ENCODE measurements around the gene QRICH2. TPM values are rescaled to one million over a fixed set of nuclear protein-coding genes. Genes with fewer than 3 reads are reported as not detected.

The QRICH2 gene
- total and polyA plus RNA-seq, 2 of the 4 experiments (the other 2 are of a cell fraction) = 4.3 to 4.8 TPM

- no peak overlapping the region for H3K56ac ChIP-seq (ENCODE audit: extremely low read depth, insufficient read depth, low read length)
- in situ Hi-C loops (cut with MboI; ENCODE audit: low sequenced_read_pairs) = no loop called here
Observed at GRCh38 chr17:76333673-76334505, 25.8 kb upstream of the QRICH2 start.

More at GRCh38 chr17:76333673-76334505, 25.8 kb upstream of the QRICH2 start:
- POLR2A ChIA-PET (ENCODE audit: unreplicated experiment) = no interaction called here
- Histone ChIP-seq H2BK20ac (ENCODE audit: low read depth, low read length) (no peak overlapping the region), H3K27ac (ENCODE audit: insufficient read depth, low read length) (no peak overlapping the region), H3K79me1 (ENCODE audit: low read depth in 1 of 2, low read length in 2 of 2) (peaks cover 25 to 45% of the 10 kb centered on the region in 2 experiments), H3K23ac (ENCODE audit: low read depth, low read length) (no peak overlapping the region), H3K27me3 (ENCODE audit: control insufficient read depth, insufficient read depth, low read length) (no peaks in the 10 kb centered on the region), H2AFZ (replicated peaks; ENCODE audit: low read length, poor library complexity) (no peak overlapping the region), H2BK5ac (ENCODE audit: low read depth, low read length, poor library complexity, severe bottlenecking) (no peak overlapping the region), H3K18ac (ENCODE audit: low read depth, low read length) (no peak overlapping the region), H3K36me3 (ENCODE audit: control insufficient read depth, insufficient read depth, low read length) (peaks cover 18% of the 10 kb centered on the region), H3K9me3 (ENCODE audit: control insufficient read depth, insufficient read depth, low read length) (no peaks in the 10 kb centered on the region), H2AK5ac (ENCODE audit: low read depth, low read length) (no peak overlapping the region), H3K4me3 (ENCODE audit: insufficient read depth, low read depth, low read length) (no peak overlapping the region), H4K8ac (ENCODE audit: low read depth in 2 of 2, low read length in 2 of 2) (no peak overlapping the region), H3K4ac (ENCODE audit: low read depth, low read length) (no peak overlapping the region), H4K91ac (ENCODE audit: insufficient read depth, low read depth, low read length) (no peak overlapping the region), H2BK15ac (ENCODE audit: low read depth, low read length) (no peak overlapping the region), H4K20me1 (ENCODE audit: insufficient read depth, low read length) (peaks cover 20% of the 10 kb centered on the region), H3K4me2 (ENCODE audit: low read depth, low read length) (no peak overlapping the region), H3K4me1 (ENCODE audit: control insufficient read depth, insufficient read depth, low read length) (peaks cover 11% of the 10 kb centered on the region), H2BK120ac (ENCODE audit: low read depth, low read length) (no peak overlapping the region), H3K9me1 (ENCODE audit: insufficient read depth, low read length) (peaks cover 17% of the 10 kb centered on the region), H2AK9ac (replicated peaks; ENCODE audit: low read depth, low read length, poor library complexity) (no peak overlapping the region), H3K14ac (replicated peaks; ENCODE audit: low read depth, low read length) (no peak overlapping the region), H3K9ac (ENCODE audit: low read depth, low read length) (no peak overlapping the region), H4K5ac (ENCODE audit: low read depth, low read length) (no peak overlapping the region)
- 100% methylated on average over 5 of the region's 11 CpGs; no CpG with 5 or more reads in 1 of the 2 experiments for WGBS, 2 experiments (ENCODE audit: extremely low coverage in 2 of 2, insufficient read length in 1 of 2)
- BruUV-seq (replicated peaks) = no TSS peak
- no peak for TF ChIP-seq MAZ (IDR thresholded peaks at IDR 0.05; ENCODE audit: borderline replicate concordance, low read depth, low read length)
- no peak for TF ChIP-seq MAFK (IDR thresholded peaks at IDR 0.05; ENCODE audit: low read depth, low read length)
- TF ChIP-seq RCOR1 (IDR thresholded peaks at IDR 0.05; ENCODE audit: insufficient replicate concordance, low read length) = no peak
- dilution Hi-C loops (cut with HindIII; ENCODE audit: low sequenced_read_pairs, unreplicated experiment) (no loop called here), intact Hi-C loops (cut with micrococcal nuclease) (no loop called here)
- DNase-seq = no peak
- no peak for ATAC-seq (ENCODE audit: low read depth)
- CTCF ChIA-PET = no interaction called here
